Mucosa of stomach (tissue), 1 donor: ENCODE data around the gene SSRP1.
"Not testable (repeated sequence)": the region's sequence is repeated elsewhere in the genome, so short reads cannot be mapped to it uniquely, and the experiment has no call there.

Source experiments
- H3K27me3 ChIP-seq: one replicate; pipeline ENCODE4 v1.7.0; 2013; ENCODE audit warnings: mild to moderate bottlenecking, low read length; ENCODE audit not compliant: control insufficient read depth, insufficient read depth
- H3K36me3 ChIP-seq: one replicate; pipeline ENCODE4 v1.7.0; 2013; ENCODE audit warnings: low read length; ENCODE audit not compliant: control insufficient read depth, insufficient read depth
- H3K4me1 ChIP-seq: one replicate; pipeline ENCODE4 v1.7.0; 2013; ENCODE audit warnings: mild to moderate bottlenecking, low read length; ENCODE audit not compliant: control insufficient read depth, insufficient read depth
- H3K4me3 ChIP-seq: one replicate; pipeline ENCODE4 v1.7.0; 2013; ENCODE audit warnings: low read length
- H3K9ac ChIP-seq: one replicate; pipeline ENCODE4 v1.7.0; 2013; ENCODE audit warnings: mild to moderate bottlenecking, low read length, moderate library complexity
- H3K9me3 ChIP-seq: one replicate; pipeline ENCODE4 v1.7.0; 2013; ENCODE audit warnings: mild to moderate bottlenecking, low read length, moderate library complexity; ENCODE audit not compliant: control insufficient read depth
- donor health status: Pancreatic carcinoma.

The SSRP1 gene

DNA sequence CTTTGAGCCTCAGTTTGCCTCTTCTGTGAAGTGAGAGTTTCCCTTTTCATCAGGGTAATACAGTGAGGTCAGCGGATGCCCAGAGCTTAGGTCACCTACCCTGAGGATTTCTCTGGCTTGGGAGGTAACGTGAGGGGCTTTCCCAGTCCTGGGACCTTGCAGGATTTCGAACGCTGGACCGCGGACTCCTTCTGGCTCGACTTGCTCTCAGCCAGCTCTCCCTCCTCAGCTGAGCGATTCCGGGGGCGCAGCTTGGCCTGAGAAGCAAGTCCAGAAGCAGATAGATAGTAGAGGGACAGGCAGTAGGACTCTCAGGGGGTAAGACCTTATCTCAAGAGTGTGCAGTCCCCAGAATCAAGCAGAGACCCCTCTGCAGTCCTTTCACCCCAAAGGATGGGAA lies 34.9 kb downstream of the SSRP1 start:
- Histone ChIP-seq H3K9me3 (peaks cover 8% of the 10 kb centered on the region), H3K36me3 (peaks cover 28% of the 10 kb centered on the region)

DNA sequence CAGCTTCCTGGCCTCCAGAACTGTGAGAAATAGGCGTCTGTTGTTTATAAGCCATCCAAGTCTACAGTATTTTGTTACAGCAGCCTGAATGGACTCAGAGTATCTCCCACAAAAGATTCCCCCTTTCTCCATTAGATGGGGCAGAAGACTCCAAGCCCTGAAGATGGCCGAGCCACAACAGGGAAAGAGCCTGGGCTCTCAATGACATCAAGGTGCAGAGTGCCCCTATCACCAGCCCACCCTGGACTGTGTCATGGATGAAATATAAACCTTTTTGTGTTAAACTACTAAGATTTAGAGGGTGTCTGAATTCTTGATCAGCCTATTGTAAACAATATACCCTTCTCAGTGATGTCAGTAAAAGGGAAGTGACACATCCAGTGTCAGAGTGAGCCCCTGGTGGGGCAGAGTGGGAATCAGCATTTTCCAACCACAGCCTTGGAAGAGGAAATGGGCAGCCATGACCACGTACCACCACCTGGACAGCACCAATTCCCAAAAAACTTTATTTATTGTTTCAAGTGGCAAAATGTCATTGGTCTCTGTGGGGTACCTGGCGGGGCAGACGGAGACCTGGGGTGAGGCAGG lies 36.4 kb downstream of the SSRP1 start:
- H3K4me3 ChIP-seq = no peak overlapping the region
- H3K36me3 ChIP-seq = peaks cover 28% of the 10 kb centered on the region
- no peaks in the 10 kb centered on the region for H3K27me3 ChIP-seq
- H3K9me3 ChIP-seq = peaks cover 8% of the 10 kb centered on the region
- peaks cover 20% of the 10 kb centered on the region for H3K4me1 ChIP-seq
- H3K9ac ChIP-seq = no peak overlapping the region

More for the DNA sequence above, 34.9 kb downstream of the SSRP1 start:
- no peak overlapping the region for H3K4me3 ChIP-seq
- H3K9ac ChIP-seq = no peak overlapping the region
- H3K4me1 ChIP-seq = peaks cover 24% of the 10 kb centered on the region
- H3K27me3 ChIP-seq = no peaks in the 10 kb centered on the region

DNA sequence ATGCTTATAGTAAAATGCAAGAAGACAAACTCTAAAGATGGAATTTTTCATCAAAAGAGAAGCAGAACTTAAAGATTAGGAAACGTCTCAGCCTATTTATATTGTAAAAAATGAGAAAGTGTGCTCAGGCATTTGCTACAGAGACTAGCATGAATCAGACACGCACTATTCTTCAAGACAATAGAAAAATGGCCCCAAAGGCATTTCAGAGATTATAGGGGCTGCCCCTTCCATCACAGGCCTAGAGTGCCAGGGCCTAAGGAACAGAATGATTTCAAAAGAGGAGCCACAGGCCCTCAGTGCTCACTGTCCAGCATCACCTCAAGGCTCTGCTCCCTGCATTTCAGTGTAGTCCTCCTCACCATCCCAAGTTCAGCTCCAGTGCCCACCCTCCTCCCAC lies 38.5 kb downstream of the SSRP1 start:
- Histone ChIP-seq H3K9me3 (peaks cover 8% of the 10 kb centered on the region), H3K36me3 (peaks cover 20% of the 10 kb centered on the region), H3K4me3 (no peak overlapping the region), H3K9ac (no peak overlapping the region), H3K4me1 (peaks cover 25% of the 10 kb centered on the region), H3K27me3 (no peaks in the 10 kb centered on the region)

DNA sequence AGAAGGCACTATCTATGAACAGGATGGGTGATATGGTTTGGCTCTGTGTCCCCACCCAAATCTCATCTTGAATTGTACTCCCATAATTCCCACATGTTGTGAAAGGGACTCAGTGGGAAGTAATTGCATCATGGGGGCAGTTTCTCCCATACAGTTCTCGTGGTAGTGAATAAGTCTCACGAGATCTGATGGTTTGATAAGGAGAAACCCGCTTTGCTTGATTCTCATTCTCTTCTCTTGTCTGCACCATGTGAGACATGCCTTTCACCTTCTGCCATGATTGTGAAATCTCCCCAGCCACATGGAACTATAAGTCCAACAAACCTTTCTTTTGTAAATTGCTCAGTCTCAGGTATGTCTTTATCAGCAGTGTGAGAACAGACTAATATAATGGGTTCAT lies 39.5 kb downstream of the SSRP1 start:
- H3K9ac ChIP-seq, H3K27me3 ChIP-seq, H3K4me3 ChIP-seq, H3K9me3 ChIP-seq: not testable (repeated sequence)
- peaks cover 25% of the 10 kb centered on the region for H3K4me1 ChIP-seq
- peaks cover 20% of the 10 kb centered on the region for H3K36me3 ChIP-seq

DNA sequence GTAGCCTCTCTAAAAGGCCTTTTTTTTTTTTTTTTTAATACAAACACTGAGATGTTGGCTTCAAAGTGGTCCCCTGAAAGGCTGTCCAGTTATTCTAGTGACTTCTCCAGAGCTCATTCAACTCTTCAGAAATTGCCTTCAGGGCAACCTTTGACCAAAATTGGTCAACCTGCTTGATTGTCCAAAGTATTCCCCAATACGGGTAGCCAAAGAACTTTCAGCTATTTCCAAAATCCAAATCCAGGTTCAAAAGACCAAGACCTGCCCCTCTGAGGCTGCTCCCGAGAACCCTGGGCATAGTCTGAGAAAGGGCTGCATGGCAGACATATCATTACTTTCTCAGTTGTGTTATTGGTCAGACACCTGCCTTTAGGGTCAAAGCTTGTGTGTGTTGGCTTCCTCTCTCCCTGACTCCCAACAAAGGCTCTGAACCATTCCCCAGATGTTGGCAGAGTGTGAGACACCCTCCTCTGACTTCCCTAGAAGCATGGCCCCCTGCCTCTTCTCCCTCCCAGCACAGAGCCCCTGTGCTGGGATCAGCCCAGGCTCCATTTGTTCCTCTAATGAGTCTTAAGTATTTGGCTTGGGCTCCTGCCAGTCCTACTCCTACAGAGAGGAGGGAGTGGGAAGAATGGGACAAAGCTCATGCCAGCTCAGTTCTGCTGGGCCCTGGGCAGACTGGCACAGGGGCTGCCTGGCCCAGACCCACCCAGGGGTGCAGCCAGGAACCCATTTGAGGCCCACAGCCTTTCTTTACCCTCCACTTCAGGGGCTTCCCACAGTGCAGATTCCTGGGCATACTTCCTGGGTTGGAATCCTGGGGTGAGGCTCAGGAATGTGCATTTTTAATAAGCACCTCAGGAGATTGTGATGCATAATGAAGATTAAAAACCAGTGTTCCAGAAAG lies 41.2 kb downstream of the SSRP1 start:
- Histone ChIP-seq H3K9ac (no peak overlapping the region), H3K4me3 (no peak overlapping the region), H3K4me1 (peaks cover 26% of the 10 kb centered on the region), H3K27me3 (no peaks in the 10 kb centered on the region), H3K9me3 (peaks cover 3% of the 10 kb centered on the region), H3K36me3 (peaks cover 7% of the 10 kb centered on the region)

DNA sequence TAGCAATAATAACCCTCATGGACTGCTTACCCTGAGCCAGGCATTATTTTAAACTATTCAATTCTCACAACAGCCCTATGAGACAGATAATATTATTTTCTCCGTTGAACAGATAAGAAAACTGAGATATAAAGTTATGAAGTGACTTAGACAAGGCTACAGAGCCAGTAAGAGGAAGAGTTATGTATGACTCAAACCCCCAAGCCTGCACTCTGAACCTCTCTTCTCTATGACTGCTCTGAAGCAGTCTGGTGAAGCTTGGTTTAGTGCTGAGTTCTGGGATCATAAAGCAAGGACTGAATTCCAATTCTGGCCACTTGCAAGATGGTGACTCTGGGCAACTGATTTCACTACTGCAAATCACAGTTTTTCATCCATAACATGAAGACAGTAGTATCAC lies 45.4 kb downstream of the SSRP1 start:
- Histone ChIP-seq H3K9me3 (no peaks in the 10 kb centered on the region), H3K4me3 (no peak overlapping the region), H3K4me1 (peaks cover 38% of the 10 kb centered on the region), H3K36me3 (no peaks in the 10 kb centered on the region), H3K9ac (no peak overlapping the region), H3K27me3 (no peaks in the 10 kb centered on the region)

DNA sequence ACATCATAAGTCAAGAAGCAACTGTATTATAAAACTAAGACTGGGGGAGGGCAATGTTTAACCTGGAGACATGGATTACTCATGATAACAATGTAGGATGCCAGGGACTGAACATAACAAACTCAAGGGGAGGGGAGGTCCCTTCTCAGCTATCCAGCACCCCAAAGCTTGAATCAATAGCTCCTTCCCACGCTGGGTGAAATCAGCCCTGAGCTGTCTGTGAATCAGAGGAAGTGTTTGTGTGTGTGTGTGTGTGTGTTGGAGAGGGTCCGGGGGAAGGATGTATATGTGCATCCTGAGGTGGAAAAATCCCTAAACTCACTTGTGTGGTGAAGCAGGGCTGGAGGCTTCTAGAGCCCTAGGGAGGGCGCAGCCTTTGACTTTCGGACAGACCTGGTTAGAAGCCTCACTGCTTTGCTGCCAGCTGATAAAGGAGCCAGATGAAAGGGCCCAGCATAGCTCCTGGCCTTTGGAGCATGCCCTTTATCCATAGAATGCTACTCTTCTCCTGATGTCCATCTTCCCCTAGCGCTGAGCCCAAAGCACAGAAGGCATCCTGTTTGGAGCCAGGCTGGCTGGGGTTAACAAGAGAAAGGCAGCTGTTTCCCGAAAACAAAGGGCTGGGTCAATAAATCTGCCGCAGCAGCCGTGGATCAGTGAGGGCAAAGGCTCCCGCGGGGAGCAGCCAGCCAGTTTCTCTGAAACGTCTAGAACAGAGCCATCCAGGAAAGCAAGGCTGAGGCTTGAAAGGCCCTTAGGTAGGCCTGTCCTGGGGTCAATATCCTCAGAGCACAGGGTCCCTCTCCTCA lies 46.7 kb downstream of the SSRP1 start:
- Histone ChIP-seq H3K36me3 (no peaks in the 10 kb centered on the region), H3K9ac (no peak overlapping the region), H3K9me3 (no peaks in the 10 kb centered on the region), H3K4me3 (no peak overlapping the region), H3K4me1 (peaks cover 28% of the 10 kb centered on the region), H3K27me3 (no peaks in the 10 kb centered on the region)

DNA sequence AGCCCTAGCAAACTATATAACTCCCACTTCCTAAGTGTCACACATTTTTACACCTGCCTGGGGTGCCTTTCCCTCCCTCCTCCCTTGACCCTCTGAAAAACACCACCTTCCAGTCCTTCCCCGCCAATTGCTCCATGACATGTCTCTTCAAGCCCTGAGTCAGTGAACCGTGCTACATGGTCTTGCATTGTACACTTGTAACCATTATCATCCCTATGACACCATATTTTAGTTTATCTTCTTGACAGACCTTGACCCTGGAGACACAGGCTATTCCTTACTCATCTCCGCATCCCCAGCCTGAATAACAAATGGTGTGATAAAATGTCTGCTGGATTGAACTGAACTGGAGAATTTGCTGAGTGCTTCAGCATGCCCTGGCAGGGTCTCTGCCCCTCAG lies 47.8 kb downstream of the SSRP1 start:
- Histone ChIP-seq H3K27me3 (no peaks in the 10 kb centered on the region), H3K4me1 (peaks cover 24% of the 10 kb centered on the region), H3K36me3 (no peaks in the 10 kb centered on the region), H3K4me3 (no peak overlapping the region), H3K9me3 (no peaks in the 10 kb centered on the region), H3K9ac (no peak overlapping the region)

DNA sequence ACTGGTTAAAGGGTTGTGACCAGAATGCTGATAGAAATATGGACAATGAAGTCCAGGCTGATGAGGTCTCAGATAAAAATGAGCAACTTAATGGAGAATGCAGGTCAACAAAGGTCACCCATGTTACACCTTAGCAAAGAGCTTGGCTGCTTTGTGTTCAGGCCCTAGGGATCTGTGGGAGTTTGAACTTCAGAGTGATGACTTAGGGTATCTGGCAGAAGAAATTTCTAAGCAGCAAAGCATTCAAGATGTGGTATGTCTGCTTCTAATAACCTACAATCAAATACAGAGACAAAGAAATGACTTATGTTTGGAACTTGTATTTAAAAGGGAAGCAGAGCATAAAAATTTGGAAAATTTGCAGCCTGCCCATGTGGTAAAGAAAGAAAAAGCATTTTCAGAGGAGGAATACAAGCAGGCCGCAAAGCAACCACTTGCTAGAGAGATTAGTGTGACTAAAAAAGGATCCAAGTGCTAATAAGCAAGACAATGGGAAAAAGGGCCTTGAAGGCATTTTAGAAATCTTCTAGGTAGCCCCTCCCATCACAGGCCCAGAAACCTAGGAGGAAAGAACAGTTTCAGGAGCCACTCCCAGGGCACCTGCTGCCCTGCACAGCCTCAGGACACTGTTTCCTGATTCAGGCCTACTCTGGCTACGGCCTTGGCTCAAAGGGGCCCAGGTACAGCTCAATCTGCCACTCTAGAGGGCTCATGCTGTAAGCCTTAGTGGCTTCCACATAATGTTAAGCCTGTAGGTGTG lies 52.3 kb downstream of the SSRP1 start:
- Histone ChIP-seq H3K27me3 (no peaks in the 10 kb centered on the region), H3K36me3 (no peaks in the 10 kb centered on the region), H3K4me3 (no peak overlapping the region), H3K4me1 (peaks cover 11% of the 10 kb centered on the region), H3K9ac (no peak overlapping the region), H3K9me3 (no peaks in the 10 kb centered on the region)

DNA sequence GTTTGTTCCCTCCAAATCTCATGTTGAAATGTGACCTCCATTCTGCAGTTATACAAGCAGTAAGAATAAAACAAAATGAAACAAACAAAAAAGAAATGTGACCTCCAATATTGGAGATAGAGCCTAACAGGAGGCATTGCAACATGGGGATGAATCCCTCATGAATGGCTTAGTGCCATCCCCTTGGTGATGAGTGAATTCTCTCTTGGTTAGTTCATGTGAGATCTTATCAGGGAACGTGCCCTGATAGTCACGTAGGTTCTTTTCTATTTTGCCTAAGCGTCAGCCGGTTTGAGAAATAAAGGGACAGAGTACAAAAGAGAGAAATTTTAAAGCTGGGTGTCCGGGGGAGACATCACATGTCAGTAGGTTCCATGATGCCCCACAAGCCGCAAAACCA lies 54.1 kb downstream of the SSRP1 start:
- H3K4me3 ChIP-seq, H3K27me3 ChIP-seq, H3K36me3 ChIP-seq, H3K9me3 ChIP-seq, H3K9ac ChIP-seq: not testable (repeated sequence)
- H3K4me1 ChIP-seq = peaks cover 24% of the 10 kb centered on the region

DNA sequence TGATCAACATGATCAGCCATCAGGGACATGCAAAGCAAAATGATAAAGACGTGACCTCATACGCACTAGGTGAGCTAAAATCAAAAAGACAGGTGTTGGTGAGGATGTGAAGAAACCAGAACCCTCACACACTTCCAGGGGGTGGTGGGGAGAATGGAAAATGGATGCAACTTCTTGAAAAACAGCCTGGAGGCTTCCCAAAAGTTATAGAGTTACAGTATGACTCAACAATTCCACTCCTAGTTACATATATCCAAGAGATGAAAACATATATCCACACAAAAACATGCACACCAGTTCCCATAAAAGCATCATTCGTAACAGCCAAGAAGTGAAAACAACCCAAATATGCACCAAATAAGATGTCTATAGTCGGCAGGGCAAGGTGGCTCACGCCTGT lies 56.6 kb downstream of the SSRP1 start:
- Histone ChIP-seq H3K4me3 (no peak overlapping the region), H3K9me3 (no peaks in the 10 kb centered on the region), H3K9ac (no peak overlapping the region), H3K36me3 (no peaks in the 10 kb centered on the region), H3K4me1 (peaks cover 23% of the 10 kb centered on the region), H3K27me3 (no peaks in the 10 kb centered on the region)
